HepG2 (cell line): ENCODE measurements around the gene TMEM131. TPM values are rescaled to one million over a fixed set of nuclear protein-coding genes. Genes with fewer than 3 reads are reported as not detected.
A peak's percentile ranks its signal among the peaks of the same experiment; 100 is the strongest.

Source experiments
- ATAC-seq: fragments of 200-7000 bp; cut with Tn5 transposase; 3 replicates; pipeline ENCODE4 v1.9.1; 2020; ENCODE audit warnings: mild to moderate bottlenecking, moderate library complexity
- BruUV-seq: library from RNA; stranded (reverse); fragments of 400-500 nt; replicated peaks from 2 replicates; lab custom pipeline; 2021; lab: Mats Ljungman, UMichigan
- CTCF ChIA-PET: fragments of 300-600 bp; formaldehyde crosslinking; extraction: SDS; loops from one replicate; lab custom pipeline; 2021; ENCODE audit warnings: low total read pairs, inconsistent platforms, low intra/inter-chr PET ratio; lab: Yijun Ruan, JAX
- POLR2A ChIA-PET: fragments of 350-600 bp; sonication (Branson Sonifier 250); formaldehyde crosslinking; loops from one replicate; lab custom pipeline; 2020; ENCODE audit warnings: antibody characterized with exemption, inconsistent platforms; lab: Yijun Ruan, JAX
- DNase-seq: peaks from one replicate; pipeline ENCODE4 v3.0.0-alpha.2; 2015; ENCODE audit warnings: low spot score
- FAIRE-seq: peaks from 3 replicates; lab custom pipeline; 2011; peaks lifted over from hg19 to GRCh38; lab: Jason Lieb, UNC
- H2AFZ ChIP-seq: one replicate; pipeline ENCODE4 v1.6.1; 2011; ENCODE audit warnings: low read length, inconsistent platforms
- H3K27ac ChIP-seq: fragments of 300-600 bp; 3 replicates; pipeline ENCODE4 v1.8.0; 2011; ENCODE audit warnings: mixed run types, mild to moderate bottlenecking, mixed read lengths, low read length, inconsistent platforms; ENCODE audit not compliant: insufficient read depth; ENCODE audit errors: extremely low read length
- H3K27me3 ChIP-seq, 2 experiments: fragments of 200-600 bp in 1 of 2; 2 replicates in 1 of 2; 3 replicates in 1 of 2; pipeline versions ENCODE4 v1.6.0 to v1.8.0; 2011; ENCODE audit warnings: low read length in 2 of 2, mild to moderate bottlenecking in 2 of 2, moderate library complexity in 2 of 2, inconsistent platforms in 1 of 2; ENCODE audit not compliant: insufficient read depth in 2 of 2, control insufficient read depth in 1 of 2
- H3K36me3 ChIP-seq, 2 experiments: fragments of 200-600 bp in 1 of 2; replicated peaks in 1 of 2; 2 replicates in 1 of 2; 3 replicates in 1 of 2; pipeline versions ENCODE4 v1.5.1 to v1.8.0; 2011; ENCODE audit warnings: low read length in 2 of 2, inconsistent platforms in 1 of 2; ENCODE audit not compliant: insufficient read depth in 2 of 2, control insufficient read depth in 1 of 2
- H3K4me1 ChIP-seq: 2 replicates; pipeline ENCODE4 v1.5.1; 2012; ENCODE audit warnings: low read length, inconsistent platforms; ENCODE audit not compliant: insufficient read depth
- H3K4me2 ChIP-seq: 2 replicates; pipeline ENCODE4 v1.6.0; 2011; ENCODE audit warnings: low read depth, low read length, inconsistent platforms
- H3K4me3 ChIP-seq, 3 experiments: fragments of 200-600 bp in 1 of 3; sonication (generic), shearing (Covaris generic) in 1 of 3; replicated peaks in 1 of 3; 2 replicates each; pipeline ENCODE4 v1.5.1; 2011 to 2016; ENCODE audit warnings: low read length in 3 of 3, inconsistent platforms in 2 of 3, low read depth in 2 of 3, mild to moderate bottlenecking in 2 of 3, control low read depth in 1 of 3, mixed read lengths in 1 of 3; ENCODE audit not compliant: insufficient read depth in 1 of 3
- H3K79me2 ChIP-seq: one replicate; pipeline ENCODE4 v1.6.1; 2011; ENCODE audit warnings: low read length, inconsistent platforms; ENCODE audit not compliant: insufficient read depth
- H3K9ac ChIP-seq: 2 replicates; pipeline ENCODE4 v1.6.0; 2011; ENCODE audit warnings: mild to moderate bottlenecking, low read depth, low read length, inconsistent platforms; ENCODE audit not compliant: insufficient read depth
- H3K9me3 ChIP-seq: 2 replicates; pipeline ENCODE4 v1.5.1; 2012; ENCODE audit warnings: mild to moderate bottlenecking, low read length
- H4K20me1 ChIP-seq: 2 replicates; pipeline ENCODE4 v1.6.0; 2011; ENCODE audit warnings: inconsistent platforms, mild to moderate bottlenecking, low read length, moderate library complexity; ENCODE audit not compliant: insufficient read depth
- HDAC6 ChIP-seq: fragments of 200-600 bp; sonication (generic); IDR thresholded peaks from 2 replicates; pipeline ENCODE4 v1.7.0; 2017; ENCODE audit warnings: mild to moderate bottlenecking, antibody characterized with exemption, low read length, low read depth
- MXI1 ChIP-seq: IDR thresholded peaks from 3 replicates; pipeline ENCODE4 v1.6.1; 2012; ENCODE audit warnings: low read depth, low read length, inconsistent platforms, borderline replicate concordance
- PRPF4 ChIP-seq: fragments of 200-400 bp; formaldehyde crosslinking; IDR thresholded peaks from 2 replicates; pipeline ENCODE4 v1.6.1; 2016; ENCODE audit warnings: low read length, low read depth; ENCODE audit not compliant: poor library complexity, severe bottlenecking
- TOPORS ChIP-seq: sonication (generic); formaldehyde crosslinking; IDR thresholded peaks from 2 replicates; pipeline ENCODE4 v1.8.0; 2023; ENCODE audit warnings: mild to moderate bottlenecking, missing genetic modification reagents
- WIZ ChIP-seq: sonication (generic); formaldehyde crosslinking; IDR thresholded peaks from 2 replicates; pipeline ENCODE4 v1.5.1; 2020; ENCODE audit warnings: mild to moderate bottlenecking, missing genetic modification reagents
- ZNF282 ChIP-seq: fragments of 450-650 bp; IDR thresholded peaks from 2 replicates; pipeline ENCODE4 v1.6.1; 2018; ENCODE audit not compliant: partially characterized antibody
- ZNF598 ChIP-seq: sonication (generic); formaldehyde crosslinking; IDR thresholded peaks from 2 replicates; pipeline ENCODE4 v1.5.1; 2020; ENCODE audit warnings: mild to moderate bottlenecking, missing genetic modification reagents, borderline replicate concordance
- ZNF7 ChIP-seq: IDR thresholded peaks from 2 replicates; pipeline ENCODE4 v1.6.1; 2016; ENCODE audit warnings: missing biosample characterization, missing genetic modification reagents
- WGBS: methylation state at CpG from one replicate; pipeline ENCODE4 v1.1.6; 2017; ENCODE audit warnings: low lambda C conversion rate; 5-methylcytosine and 5-hydroxymethylcytosine counted together
- in situ Hi-C: cut with HindIII; loops from 2 replicates; pipeline ENCODE4 v1.10.0; 2017; ENCODE audit warnings: low pct_unique_long_range_greater_than_20kb; ENCODE audit not compliant: extremely low pct_ligation_motif_present
- intact Hi-C: fragments of 100-400 bp; cut with micrococcal nuclease; formaldehyde crosslinking; loops from one replicate; pipeline ENCODE4 v1.10.0; 2022; ENCODE audit not compliant: unreplicated experiment
- polyA plus RNA-seq, 8 experiments: library from polyadenylated mRNA; depleted of rRNA in 3 of 8; stranded (reverse) in 7 of 8; unstranded in 1 of 8; fragments of >200 nt; fragmentation: Illumina TruSeq in 4 of 8; extraction: Trizol in 4 of 8; gene quantifications; 2 replicates each; pipeline versions ENCODE4 v1.2.1 to v1.2.3, GENCODE V29; 2011 to 2016; ENCODE audit warnings: low read depth in 4 of 8, missing spikeins in 1 of 8, mixed read lengths in 1 of 8; ENCODE audit not compliant: insufficient read depth in 1 of 8
- total RNA-seq, 5 experiments: library from RNA; depleted of rRNA; stranded (reverse); fragments of >200 nt; fragmentation: Illumina TruSeq; extraction: Trizol; gene quantifications; 2 replicates each; pipeline ENCODE4 v1.2.3, GENCODE V29; 2016; ENCODE audit warnings: low read depth in 1 of 5
- TF ChIP-seq, protein P1 (sequence below): sonication (generic); formaldehyde crosslinking; IDR thresholded peaks from 2 replicates; pipeline ENCODE4 v1.8.0; 2022; ENCODE audit warnings: mild to moderate bottlenecking, missing genetic modification reagents; ENCODE audit not compliant: insufficient replicate concordance
- TF ChIP-seq, protein P2 (sequence below): sonication (generic); formaldehyde crosslinking; IDR thresholded peaks from 2 replicates; pipeline ENCODE4 v1.5.1; 2020; ENCODE audit warnings: missing genetic modification reagents, mild to moderate bottlenecking, borderline replicate concordance
- TF ChIP-seq, protein P3 (sequence below): sonication (generic); formaldehyde crosslinking; IDR thresholded peaks from 2 replicates; pipeline ENCODE4 v1.8.0; 2022; ENCODE audit warnings: missing genetic modification reagents, mild to moderate bottlenecking, borderline replicate concordance
- TF ChIP-seq, protein P4 (sequence below): sonication (generic); formaldehyde crosslinking; IDR thresholded peaks from 2 replicates; pipeline ENCODE4 v1.5.1; 2020; ENCODE audit warnings: mild to moderate bottlenecking, missing genetic modification reagents

The TMEM131 gene
- total and polyA plus RNA-seq, 2 of the 13 experiments (the other 11 are each of a cell fraction or from before 2014, with no cell fraction given): 17.9 to 19.5 TPM

DNA sequence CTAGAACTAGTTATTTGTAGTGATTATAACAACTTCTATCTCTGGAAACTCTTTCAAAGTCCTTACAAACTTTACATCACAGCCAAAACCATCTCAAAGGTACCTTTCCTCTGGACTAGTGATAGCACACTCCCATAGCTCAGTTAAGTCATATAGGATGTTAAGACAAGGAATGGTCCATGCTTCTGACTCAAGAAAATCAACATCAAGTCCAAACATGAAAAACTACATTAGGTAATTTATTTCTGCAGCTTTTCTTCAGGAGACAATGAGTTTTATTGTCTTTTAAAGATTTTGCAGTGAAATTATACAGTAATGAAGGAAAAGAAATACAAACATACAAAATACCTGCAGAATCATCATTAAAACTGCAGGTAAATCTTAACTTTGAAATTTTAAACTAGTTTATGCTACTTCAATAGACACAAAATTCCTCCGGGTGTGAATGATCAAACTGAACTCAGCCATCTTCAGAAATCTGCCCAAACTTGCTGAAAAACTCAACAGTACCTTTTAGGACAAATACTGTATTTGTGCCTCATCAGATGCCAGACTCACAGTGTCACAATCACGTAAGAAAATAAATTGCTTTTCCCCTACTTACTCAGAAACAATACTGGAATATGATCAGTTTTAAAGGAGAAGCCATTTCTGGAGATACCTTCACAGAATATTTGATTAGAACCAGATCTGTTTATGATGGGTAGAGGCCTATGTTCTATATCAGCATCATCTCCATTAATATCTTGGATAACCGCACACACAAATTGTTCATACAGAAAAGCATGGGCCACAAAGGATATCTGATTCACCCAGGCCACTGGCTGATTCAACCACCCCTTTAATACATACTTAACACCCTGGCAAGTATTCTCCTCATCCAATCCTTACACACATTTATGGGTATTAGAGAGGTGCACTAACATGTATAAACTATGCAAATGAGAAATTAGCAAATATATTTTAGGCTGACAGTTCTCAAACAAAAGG, 2.6 kb downstream of the TMEM131 start:
- in situ Hi-C loops (no loop called here), intact Hi-C loops (loop anchor here (5.0 to 10.0 kb wide), 2 partner anchors 36 to 272 kb away; no protein-coding TSS in a partner anchor)
- CTCF ChIA-PET: no interaction called here
- Histone ChIP-seq H3K4me3 (peak overlapping the region; percentile 86 to 100 (median 98); a peak in 5 of 6 replicates), H4K20me1 (peaks cover 47% of the 10 kb centered on the region), H3K27me3 (no peaks in the 10 kb centered on the region; a peak in 1 of 5 replicates), H2AFZ (no peak overlapping the region), H3K79me2 (peaks cover 72% of the 10 kb centered on the region), H3K9me3 (peaks cover 7% of the 10 kb centered on the region), H3K27ac (no peak overlapping the region), H3K9ac (peak overlapping the region; percentile 98; the same call in 1 of the 2 replicates), H3K36me3 (no peaks in the 10 kb centered on the region), H3K4me2 (peak overlapping the region; percentile 99), H3K4me1 (peaks cover 62% of the 10 kb centered on the region)
- no TSS peak for BruUV-seq
- 79% methylated on average over 3 of the region's 3 CpGs for WGBS
- DNase-seq: no peak
- POLR2A ChIA-PET: no interaction called here
- FAIRE-seq: no peak
- no peak for ATAC-seq
- no peak for TF ChIP-seq TOPORS (CRISPR knock-in tag)
- no peak for TF ChIP-seq PRPF4
- no peak for TF ChIP-seq WIZ
- TF ChIP-seq, protein P1, sequence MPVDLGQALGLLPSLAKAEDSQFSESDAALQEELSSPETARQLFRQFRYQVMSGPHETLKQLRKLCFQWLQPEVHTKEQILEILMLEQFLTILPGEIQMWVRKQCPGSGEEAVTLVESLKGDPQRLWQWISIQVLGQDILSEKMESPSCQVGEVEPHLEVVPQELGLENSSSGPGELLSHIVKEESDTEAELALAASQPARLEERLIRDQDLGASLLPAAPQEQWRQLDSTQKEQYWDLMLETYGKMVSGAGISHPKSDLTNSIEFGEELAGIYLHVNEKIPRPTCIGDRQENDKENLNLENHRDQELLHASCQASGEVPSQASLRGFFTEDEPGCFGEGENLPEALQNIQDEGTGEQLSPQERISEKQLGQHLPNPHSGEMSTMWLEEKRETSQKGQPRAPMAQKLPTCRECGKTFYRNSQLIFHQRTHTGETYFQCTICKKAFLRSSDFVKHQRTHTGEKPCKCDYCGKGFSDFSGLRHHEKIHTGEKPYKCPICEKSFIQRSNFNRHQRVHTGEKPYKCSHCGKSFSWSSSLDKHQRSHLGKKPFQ (CRISPR knock-in tag): no peak
- TF ChIP-seq, protein P2, sequence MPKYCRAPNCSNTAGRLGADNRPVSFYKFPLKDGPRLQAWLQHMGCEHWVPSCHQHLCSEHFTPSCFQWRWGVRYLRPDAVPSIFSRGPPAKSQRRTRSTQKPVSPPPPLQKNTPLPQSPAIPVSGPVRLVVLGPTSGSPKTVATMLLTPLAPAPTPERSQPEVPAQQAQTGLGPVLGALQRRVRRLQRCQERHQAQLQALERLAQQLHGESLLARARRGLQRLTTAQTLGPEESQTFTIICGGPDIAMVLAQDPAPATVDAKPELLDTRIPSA (CRISPR knock-in tag): no peak
- no peak for TF ChIP-seq HDAC6
- TF ChIP-seq ZNF282: no peak
- TF ChIP-seq, protein P3, sequence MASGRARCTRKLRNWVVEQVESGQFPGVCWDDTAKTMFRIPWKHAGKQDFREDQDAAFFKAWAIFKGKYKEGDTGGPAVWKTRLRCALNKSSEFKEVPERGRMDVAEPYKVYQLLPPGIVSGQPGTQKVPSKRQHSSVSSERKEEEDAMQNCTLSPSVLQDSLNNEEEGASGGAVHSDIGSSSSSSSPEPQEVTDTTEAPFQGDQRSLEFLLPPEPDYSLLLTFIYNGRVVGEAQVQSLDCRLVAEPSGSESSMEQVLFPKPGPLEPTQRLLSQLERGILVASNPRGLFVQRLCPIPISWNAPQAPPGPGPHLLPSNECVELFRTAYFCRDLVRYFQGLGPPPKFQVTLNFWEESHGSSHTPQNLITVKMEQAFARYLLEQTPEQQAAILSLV: no peak
- TF ChIP-seq, protein P4, sequence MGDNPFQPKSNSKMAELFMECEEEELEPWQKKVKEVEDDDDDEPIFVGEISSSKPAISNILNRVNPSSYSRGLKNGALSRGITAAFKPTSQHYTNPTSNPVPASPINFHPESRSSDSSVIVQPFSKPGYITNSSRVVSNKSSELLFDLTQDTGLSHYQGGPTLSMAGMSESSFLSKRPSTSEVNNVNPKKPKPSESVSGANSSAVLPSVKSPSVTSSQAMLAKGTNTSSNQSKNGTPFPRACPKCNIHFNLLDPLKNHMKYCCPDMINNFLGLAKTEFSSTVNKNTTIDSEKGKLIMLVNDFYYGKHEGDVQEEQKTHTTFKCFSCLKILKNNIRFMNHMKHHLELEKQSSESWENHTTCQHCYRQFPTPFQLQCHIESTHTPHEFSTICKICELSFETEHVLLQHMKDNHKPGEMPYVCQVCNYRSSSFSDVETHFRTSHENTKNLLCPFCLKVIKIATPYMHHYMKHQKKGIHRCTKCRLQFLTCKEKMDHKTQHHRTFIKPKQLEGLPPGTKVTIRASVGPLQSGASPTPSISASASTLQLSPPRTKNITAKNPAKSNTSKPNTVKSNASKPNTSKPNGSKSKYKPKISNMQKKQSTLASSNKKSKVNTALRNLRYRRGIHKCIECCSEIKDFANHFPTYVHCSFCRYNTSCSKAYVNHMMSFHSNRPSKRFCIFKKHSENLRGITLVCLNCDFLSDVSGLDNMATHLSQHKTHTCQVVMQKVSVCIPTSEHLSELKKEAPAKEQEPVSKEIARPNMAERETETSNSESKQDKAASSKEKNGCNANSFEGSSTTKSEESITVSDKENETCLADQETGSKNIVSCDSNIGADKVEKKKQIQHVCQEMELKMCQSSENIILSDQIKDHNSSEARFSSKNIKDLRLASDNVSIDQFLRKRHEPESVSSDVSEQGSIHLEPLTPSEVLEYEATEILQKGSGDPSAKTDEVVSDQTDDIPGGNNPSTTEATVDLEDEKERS (CRISPR knock-in tag): no peak
- TF ChIP-seq ZNF7 (CRISPR knock-in tag): no peak
- TF ChIP-seq MXI1: no peak
- no peak for TF ChIP-seq ZNF598
